Thoracic aorta (tissue), 2 donors: ENCODE data around the gene BCL6. TPM values are rescaled to one million over a fixed set of nuclear protein-coding genes. Genes with fewer than 3 reads are reported as not detected.

Experiments
- ATAC-seq: fragments of 150-250 bp; one replicate; pipeline ENCODE4 v1.8.0; 2017; ENCODE audit warnings: low read depth; ENCODE audit not compliant: insufficient number of reproducible peaks, low FRiP score
- DNase-seq: peaks from one replicate; pipeline ENCODE4 v3.0.0-alpha.2; 2020; ENCODE audit warnings: low spot score
- H3K27ac ChIP-seq, 2 donors: fragments of 200-600 bp; sonication (generic); 1 replicate in 1 of 2; 2 replicates in 1 of 2; pipeline ENCODE4 v1.5.1; 2016; ENCODE audit warnings: mild to moderate bottlenecking in 2 of 2, moderate library complexity in 2 of 2
- H3K27me3 ChIP-seq: fragments of 200-600 bp; sonication (generic); replicated peaks from 2 replicates; pipeline ENCODE4 v1.6.0; 2016; ENCODE audit warnings: mild to moderate bottlenecking; ENCODE audit not compliant: insufficient read depth
- H3K36me3 ChIP-seq: fragments of 200-600 bp; sonication (generic); one replicate; pipeline ENCODE4 v1.5.1; 2016
- H3K4me1 ChIP-seq, 2 donors: fragments of 200-600 bp; sonication (generic); 1 replicate in 1 of 2; 2 replicates in 1 of 2; pipeline versions ENCODE4 v1.5.1 to v1.6.0; 2016; ENCODE audit warnings: low read depth in 2 of 2, mild to moderate bottlenecking in 1 of 2; ENCODE audit not compliant: control insufficient read depth in 1 of 2
- H3K4me3 ChIP-seq: fragments of 200-600 bp; sonication (generic); 2 replicates; pipeline ENCODE4 v1.5.1; 2016; ENCODE audit warnings: mild to moderate bottlenecking
- H3K9me3 ChIP-seq: fragments of 200-600 bp; sonication (generic); 2 replicates; pipeline ENCODE4 v1.5.1; 2016
- CTCF ChIP-seq: fragments of 200-600 bp; sonication (generic); IDR thresholded peaks from one replicate; pipeline ENCODE4 v1.5.1; 2019; ENCODE audit warnings: antibody characterized with exemption
- total RNA-seq, 2 donors: library from RNA; depleted of rRNA; stranded (reverse); fragments of >200 nt; gene quantifications; one replicate each; pipeline versions ENCODE4 v1.1.0 to v1.2.3, GENCODE V29; 2016

BCL6 gene
- total RNA-seq, 2 donors from 2014 or later, result 148 to 169 TPM

- TF ChIP-seq CTCF, result no peak
- no peaks in the 10 kb centered on the region for H3K4me1 ChIP-seq
- H3K4me3 ChIP-seq, result no peak overlapping the region
- H3K36me3 ChIP-seq, result no peaks in the 10 kb centered on the region
- H3K9me3 ChIP-seq, result no peaks in the 10 kb centered on the region
- no peak overlapping the region for H3K27ac ChIP-seq
- no peaks in the 10 kb centered on the region for H3K27me3 ChIP-seq
- DNase-seq (no peak), ATAC-seq (no peak)
Observed at GRCh38 chr3:187705164-187705563, 40.1 kb downstream of the BCL6 start.

- Histone ChIP-seq H3K9me3 (no peaks in the 10 kb centered on the region), H3K36me3 (no peaks in the 10 kb centered on the region), H3K4me1 (no peaks in the 10 kb centered on the region), H3K4me3 (no peak within 1 kb of the TSS), H3K27me3 (no peaks in the 10 kb centered on the region), H3K27ac (no peak within 1 kb of the TSS)
- no peak for TF ChIP-seq CTCF
- no peak for ATAC-seq
- no peak for DNase-seq
Observed at GRCh38 chr3:187702507-187703033, 42.7 kb downstream of the BCL6 start, which contains the start of gene RTP2. Gene RTP2, minus strand, starts transcription at chr3:187702557. Its CDS starts 429 bp downstream, at chr3:187702128.

GRCh38 chr3:187700249-187700648 lies 45.0 kb downstream of the BCL6 start:
- Histone ChIP-seq H3K4me3 (no peak overlapping the region), H3K4me1 (no peaks in the 10 kb centered on the region), H3K9me3 (no peaks in the 10 kb centered on the region), H3K27me3 (no peaks in the 10 kb centered on the region), H3K27ac (no peak overlapping the region), H3K36me3 (no peaks in the 10 kb centered on the region)
- no peak for ATAC-seq
- no peak for TF ChIP-seq CTCF
- no peak for DNase-seq

- H3K27ac ChIP-seq, result no peak overlapping the region
- H3K36me3 ChIP-seq, result no peaks in the 10 kb centered on the region
- TF ChIP-seq CTCF, result no peak
Observed at GRCh38 chr3:187698499-187699399, 46.5 kb downstream of the BCL6 start.

GRCh38 chr3:187696021-187696420 lies 49.2 kb downstream of the BCL6 start:
- no peak for DNase-seq
- no peak for ATAC-seq
- H3K4me1 ChIP-seq, result no peaks in the 10 kb centered on the region

More at GRCh38 chr3:187698499-187699399, 46.5 kb downstream of the BCL6 start:
- Histone ChIP-seq H3K4me1 (no peaks in the 10 kb centered on the region), H3K9me3 (no peaks in the 10 kb centered on the region), H3K4me3 (no peak overlapping the region), H3K27me3 (no peaks in the 10 kb centered on the region)
- DNase-seq (no peak), ATAC-seq (no peak)

More at GRCh38 chr3:187696021-187696420, 49.2 kb downstream of the BCL6 start:
- Histone ChIP-seq H3K9me3 (no peaks in the 10 kb centered on the region), H3K4me3 (no peak overlapping the region), H3K36me3 (no peaks in the 10 kb centered on the region), H3K27ac (no peak overlapping the region), H3K27me3 (no peaks in the 10 kb centered on the region)
- no peak for TF ChIP-seq CTCF
